K562 (cell line): ENCODE data around the gene A2ML1. TPM values are rescaled to one million over a fixed set of nuclear protein-coding genes. Genes with fewer than 3 reads are reported as not detected.
"Not testable (repeated sequence)": the region's sequence is repeated elsewhere in the genome, so short reads cannot be mapped to it uniquely, and the experiment has no call there.

Experiments used
- ATAC-seq: fragments of 200-7000 bp; cut with Tn5 transposase; 3 replicates; pipeline ENCODE4 v1.9.1; 2020; ENCODE audit warnings: moderate library complexity
- BruUV-seq: library from RNA; stranded (reverse); fragments of 400-500 nt; replicated peaks from 2 replicates; lab custom pipeline; 2021; lab: Mats Ljungman, UMichigan
- CTCF ChIA-PET: fragments of 300-600 bp; formaldehyde crosslinking; extraction: SDS; loops from one replicate; lab custom pipeline; 2021; ENCODE audit warnings: low intra/inter-chr PET ratio; lab: Yijun Ruan, JAX
- POLR2A ChIA-PET: fragments of 300-600, 350-650 bp; sonication (Branson Sonifier 250); formaldehyde crosslinking; extraction: SDS; loops from one replicate; lab custom pipeline; 2021; ENCODE audit warnings: antibody characterized with exemption, inconsistent platforms; lab: Yijun Ruan, JAX
- DNase-seq, 4 experiments: peaks; one replicate each; pipeline versions ENCODE4 v3.0.0 to v3.0.0-alpha.2; 2011 to 2018; ENCODE audit warnings: low spot score in 3 of 4, mixed read lengths in 3 of 4; ENCODE audit errors: extremely low read depth in 1 of 4
- FAIRE-seq: peaks from 2 replicates; lab custom pipeline; 2011; peaks lifted over from hg19 to GRCh38; lab: Jason Lieb, UNC
- H2AFZ ChIP-seq: 2 replicates; pipeline ENCODE4 v1.6.0; 2011; ENCODE audit warnings: low read depth, low read length, control low read depth, inconsistent platforms
- H3K27ac ChIP-seq: fragments of 200-600 bp; 3 replicates; pipeline ENCODE4 v1.8.0; 2011; ENCODE audit warnings: low read depth, mild to moderate bottlenecking, control low read depth, inconsistent platforms, low read length, moderate library complexity, mixed read lengths; ENCODE audit errors: extremely low read depth
- H3K27me3 ChIP-seq, 2 experiments: fragments of 300-600 bp in 1 of 2; 2 replicates in 1 of 2; 3 replicates in 1 of 2; pipeline versions ENCODE4 v1.6.0 to v1.8.0; 2011; ENCODE audit warnings: inconsistent platforms in 2 of 2, low read length in 2 of 2, mild to moderate bottlenecking in 1 of 2, mixed read lengths in 1 of 2, moderate library complexity in 1 of 2; ENCODE audit not compliant: control insufficient read depth in 2 of 2, insufficient read depth in 2 of 2
- H3K36me3 ChIP-seq: fragments of 300-600 bp; 3 replicates; pipeline ENCODE4 v1.8.0; 2011; ENCODE audit warnings: mild to moderate bottlenecking, low read length, inconsistent platforms; ENCODE audit not compliant: control insufficient read depth, insufficient read depth
- H3K4me1 ChIP-seq, 2 experiments: fragments of 200-600 bp in 1 of 2; replicated peaks in 1 of 2; 2 replicates in 1 of 2; 3 replicates in 1 of 2; pipeline versions ENCODE4 v1.5.1 to v1.8.0; 2011; ENCODE audit warnings: inconsistent platforms in 2 of 2, low read length in 2 of 2, mild to moderate bottlenecking in 1 of 2, mixed read lengths in 1 of 2, moderate library complexity in 1 of 2; ENCODE audit not compliant: control insufficient read depth in 2 of 2, insufficient read depth in 2 of 2
- H3K4me2 ChIP-seq: 2 replicates; pipeline ENCODE4 v1.6.1; 2011; ENCODE audit warnings: low read length, control low read depth, inconsistent platforms, mixed read lengths; ENCODE audit not compliant: insufficient read depth
- H3K4me3 ChIP-seq: fragments of 200-600 bp; sonication (generic), shearing (Covaris generic); 2 replicates; pipeline ENCODE4 v1.5.1; 2016; ENCODE audit warnings: control low read depth, inconsistent platforms
- H3K79me2 ChIP-seq: fragments of 200-600 bp; 3 replicates; pipeline ENCODE4 v1.8.0; 2011; ENCODE audit warnings: low read length, inconsistent platforms; ENCODE audit not compliant: control insufficient read depth, insufficient read depth
- H3K9ac ChIP-seq, 2 experiments: 2 replicates each; pipeline versions ENCODE4 v1.6.0 to v1.6.1; 2011; ENCODE audit warnings: low read depth in 2 of 2, low read length in 2 of 2, control low read depth in 1 of 2, inconsistent platforms in 1 of 2, mild to moderate bottlenecking in 1 of 2, mixed read lengths in 1 of 2; ENCODE audit not compliant: insufficient read depth in 1 of 2
- H3K9me1 ChIP-seq: one replicate; pipeline ENCODE4 v1.6.0; 2011; ENCODE audit warnings: inconsistent platforms, mild to moderate bottlenecking, low read length, moderate library complexity; ENCODE audit not compliant: control insufficient read depth, insufficient read depth
- H3K9me3 ChIP-seq: replicated peaks from 2 replicates; pipeline ENCODE4 v1.5.1; 2011; ENCODE audit warnings: low read depth, low read length, inconsistent platforms; ENCODE audit not compliant: control insufficient read depth, insufficient read depth
- H4K20me1 ChIP-seq: replicated peaks from 2 replicates; pipeline ENCODE4 v1.6.1; 2011; ENCODE audit warnings: low read length, inconsistent platforms, mixed read lengths; ENCODE audit not compliant: control insufficient read depth, insufficient read depth
- CBFA2T3 ChIP-seq: fragments of 450-650 bp; IDR thresholded peaks from 2 replicates; pipeline ENCODE4 v1.6.1; 2017
- CTCF ChIP-seq, 3 experiments: IDR thresholded peaks in 2 of 3; conservative IDR thresholded peaks in 1 of 3; 2 replicates each; pipeline ENCODE4 v1.5.1; 2011 to 2012; ENCODE audit warnings: low read length in 3 of 3, mild to moderate bottlenecking in 3 of 3, control low read depth in 2 of 3, improper control_type of control experiment in 1 of 3, inconsistent platforms in 1 of 3, low read depth in 1 of 3, mixed read lengths in 1 of 3, moderate library complexity in 1 of 3; ENCODE audit not compliant: insufficient read depth in 2 of 3
- KDM2B ChIP-seq: fragments of 250-450 bp; sonication (Bioruptor Pico); IDR thresholded peaks from 2 replicates; pipeline ENCODE4 v1.8.0; 2021; ENCODE audit warnings: mild to moderate bottlenecking, moderate library complexity
- ZNF263 ChIP-seq: sonication (generic); formaldehyde crosslinking; IDR thresholded peaks from 2 replicates; pipeline ENCODE4 v1.8.0; 2022; ENCODE audit warnings: mild to moderate bottlenecking, missing genetic modification reagents, borderline replicate concordance
- WGBS: fragments of 100-300 bp; shearing (Covaris generic); methylation state at CpG from one replicate; pipeline ENCODE4 v1.1.6; 2016; ENCODE audit warnings: low coverage, mixed read lengths; ENCODE audit not compliant: insufficient coverage; ENCODE audit errors: missing lambda C conversion rate; 5-methylcytosine and 5-hydroxymethylcytosine counted together
- in situ Hi-C: fragments of 300-500 bp; cut with MboI; formaldehyde crosslinking; loops from 4 replicates; pipeline ENCODE4 v1.15.0; 2018; ENCODE audit warnings: inconsistent platforms, mixed read lengths
- intact Hi-C: fragments of 100-400 bp; cut with micrococcal nuclease; formaldehyde crosslinking; loops from 2 replicates; pipeline ENCODE4 v1.14.2; 2022
- polyA plus RNA-seq, 8 experiments: library from polyadenylated mRNA; depleted of rRNA in 4 of 8; stranded (reverse) in 5 of 8; unstranded in 3 of 8; fragments of >200 nt; fragmentation: Nextera tagmentation in 2 of 8; fragmentation: Illumina TruSeq in 1 of 8; extraction: Ambion mirVana in 2 of 8; extraction: Trizol in 1 of 8; gene quantifications; 2 replicates each; pipeline versions ENCODE4 v1.2.1 to v1.2.3, GENCODE V29; 2011 to 2014; ENCODE audit warnings: inconsistent platforms in 1 of 8, missing spikeins in 1 of 8
- total RNA-seq, 7 experiments: library from RNA; depleted of rRNA in 6 of 7; stranded (reverse); fragments of >200 nt in 6 of 7; fragmentation: Illumina TruSeq in 2 of 7; extraction: Trizol in 2 of 7; gene quantifications; 2 replicates each; pipeline versions ENCODE4 v1.2.1 to v1.2.3, GENCODE V29; 2011 to 2021; ENCODE audit warnings: low replicate concordance in 1 of 7
- TF ChIP-seq, protein P1 (sequence below): fragments of 450-650 bp; conservative IDR thresholded peaks from 2 replicates; pipeline ENCODE4 v1.6.1; 2016; ENCODE audit warnings: missing genetic modification characterization, low read depth, mild to moderate bottlenecking, control low read depth, missing compliant biosample characterization
- TF ChIP-seq, protein P2 (sequence below), 2 experiments: IDR thresholded peaks in 1 of 2; conservative IDR thresholded peaks in 1 of 2; 2 replicates each; pipeline ENCODE4 v1.6.1; 2016; ENCODE audit warnings: low read depth in 2 of 2, mild to moderate bottlenecking in 1 of 2, missing compliant biosample characterization in 1 of 2, missing genetic modification characterization in 1 of 2, moderate library complexity in 1 of 2
- TF ChIP-seq, protein P3 (sequence below): fragments of 450-650 bp; formaldehyde crosslinking; IDR thresholded peaks from 2 replicates; pipeline ENCODE4 v1.4.0; 2022; ENCODE audit warnings: mild to moderate bottlenecking, moderate library complexity

Gene A2ML1
- total and polyA plus RNA-seq, 9 of the 15 experiments (the other 6 are each of a cell fraction or from before 2014, with no cell fraction given): 0.04 to 0.47 (median 0.13) TPM

GRCh38 chr12:8919643-8920042, 97.2 kb downstream of the A2ML1 start:
- H3K4me2 ChIP-seq, H3K27ac ChIP-seq, H3K4me3 ChIP-seq, FAIRE-seq, BruUV-seq, H3K27me3 ChIP-seq, H3K36me3 ChIP-seq, H4K20me1 ChIP-seq, ATAC-seq, H3K9me1 ChIP-seq, H3K9ac ChIP-seq, H3K9me3 ChIP-seq, intact Hi-C loops, in situ Hi-C loops, H3K79me2 ChIP-seq, DNase-seq, CTCF ChIA-PET, H2AFZ ChIP-seq: not testable (repeated sequence)
- WGBS: 60% methylated on average over 2 of the region's 4 CpGs
- POLR2A ChIA-PET: interaction anchor here (1.5 kb wide), 1 partner anchor 30 kb away, joined by 3 read pairs; the partner anchor contains the start of gene M6PR
- TF ChIP-seq CBFA2T3: 0 out of 2 replicates have a peak, but pooled peaks have one; percentile 5
- peaks cover 6 to 17% of the 10 kb centered on the region in 2 experiments; a peak in 4 of 5 replicates for H3K4me1 ChIP-seq

- ChIA-PET POLR2A (no interaction called here), CTCF (no interaction called here)
- H3K9me1 ChIP-seq: no peaks in the 10 kb centered on the region
- in situ Hi-C loops (no loop called here), intact Hi-C loops (no loop called here)
- no peak overlapping the region for H2AFZ ChIP-seq
- no peaks in the 10 kb centered on the region for H3K79me2 ChIP-seq
- WGBS: 53% methylated on average over 2 of the region's 5 CpGs
- no peak for ATAC-seq
- no peak overlapping the region for H3K27ac ChIP-seq
- H3K4me3 ChIP-seq: no peak overlapping the region
- no peaks in the 10 kb centered on the region for H4K20me1 ChIP-seq
- H3K9ac ChIP-seq: no peak overlapping the region
- H3K4me2 ChIP-seq: no peak overlapping the region
- H3K36me3 ChIP-seq: no peaks in the 10 kb centered on the region
- H3K4me1 ChIP-seq: no peaks in the 10 kb centered on the region; a peak in 2 of 5 replicates
- H3K9me3 ChIP-seq: no peaks in the 10 kb centered on the region
- BruUV-seq: no TSS peak
- no peak for FAIRE-seq
- no peak for DNase-seq
- no peaks in the 10 kb centered on the region for H3K27me3 ChIP-seq
- TF ChIP-seq, protein P1, sequence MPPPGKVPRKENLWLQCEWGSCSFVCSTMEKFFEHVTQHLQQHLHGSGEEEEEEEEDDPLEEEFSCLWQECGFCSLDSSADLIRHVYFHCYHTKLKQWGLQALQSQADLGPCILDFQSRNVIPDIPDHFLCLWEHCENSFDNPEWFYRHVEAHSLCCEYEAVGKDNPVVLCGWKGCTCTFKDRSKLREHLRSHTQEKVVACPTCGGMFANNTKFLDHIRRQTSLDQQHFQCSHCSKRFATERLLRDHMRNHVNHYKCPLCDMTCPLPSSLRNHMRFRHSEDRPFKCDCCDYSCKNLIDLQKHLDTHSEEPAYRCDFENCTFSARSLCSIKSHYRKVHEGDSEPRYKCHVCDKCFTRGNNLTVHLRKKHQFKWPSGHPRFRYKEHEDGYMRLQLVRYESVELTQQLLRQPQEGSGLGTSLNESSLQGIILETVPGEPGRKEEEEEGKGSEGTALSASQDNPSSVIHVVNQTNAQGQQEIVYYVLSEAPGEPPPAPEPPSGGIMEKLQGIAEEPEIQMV: no peak
- TF ChIP-seq KDM2B (no peak), ZNF263 (CRISPR knock-in tag) (no peak), CTCF (IDR thresholded peaks at IDR 0.05 in 2 of 3, conservative IDR thresholded peaks at IDR 0.05 in 1 of 3; ENCODE audit: insufficient read depth in 2 of 3, low read depth in 1 of 3, low read length in 3 of 3) (peak in 2 of 3 experiments; percentile 12 to 18; a peak in 1 of 6 replicates)
- TF ChIP-seq, protein P2, sequence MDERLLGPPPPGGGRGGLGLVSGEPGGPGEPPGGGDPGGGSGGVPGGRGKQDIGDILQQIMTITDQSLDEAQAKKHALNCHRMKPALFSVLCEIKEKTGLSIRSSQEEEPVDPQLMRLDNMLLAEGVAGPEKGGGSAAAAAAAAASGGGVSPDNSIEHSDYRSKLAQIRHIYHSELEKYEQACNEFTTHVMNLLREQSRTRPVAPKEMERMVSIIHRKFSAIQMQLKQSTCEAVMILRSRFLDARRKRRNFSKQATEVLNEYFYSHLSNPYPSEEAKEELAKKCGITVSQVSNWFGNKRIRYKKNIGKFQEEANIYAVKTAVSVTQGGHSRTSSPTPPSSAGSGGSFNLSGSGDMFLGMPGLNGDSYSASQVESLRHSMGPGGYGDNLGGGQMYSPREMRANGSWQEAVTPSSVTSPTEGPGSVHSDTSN (CRISPR knock-in tag; IDR thresholded peaks at IDR 0.05; ENCODE audit: low read depth): no peak
- TF ChIP-seq, protein P2 (tag; conservative IDR thresholded peaks at IDR 0.05; ENCODE audit: low read depth): no peak
- TF ChIP-seq, protein P3, sequence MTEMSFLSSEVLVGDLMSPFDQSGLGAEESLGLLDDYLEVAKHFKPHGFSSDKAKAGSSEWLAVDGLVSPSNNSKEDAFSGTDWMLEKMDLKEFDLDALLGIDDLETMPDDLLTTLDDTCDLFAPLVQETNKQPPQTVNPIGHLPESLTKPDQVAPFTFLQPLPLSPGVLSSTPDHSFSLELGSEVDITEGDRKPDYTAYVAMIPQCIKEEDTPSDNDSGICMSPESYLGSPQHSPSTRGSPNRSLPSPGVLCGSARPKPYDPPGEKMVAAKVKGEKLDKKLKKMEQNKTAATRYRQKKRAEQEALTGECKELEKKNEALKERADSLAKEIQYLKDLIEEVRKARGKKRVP (CRISPR knock-in tag): no peak
These were observed 100.1 kb downstream of the A2ML1 start for GRCh38 chr12:8922544-8922943.
